ENCODE data around the gene ZNF200.
"Not testable (repeated sequence)": the region's sequence is repeated elsewhere in the genome, so short reads cannot be mapped to it uniquely, and the experiment has no call there.

The ZNF200 gene

GRCh38 chr16:3249451-3249850 lies 14.5 kb upstream of the ZNF200 start:
- DNase-seq (ENCODE audit: low spot score): no peak

- DNase-seq (ENCODE audit: low spot score): no peak
These were observed 14.1 kb upstream of the ZNF200 start for GRCh38 chr16:3249020-3249419.

GRCh38 chr16:3248596-3248995 lies 13.6 kb upstream of the ZNF200 start:
- no peak for DNase-seq (ENCODE audit: low spot score)

GRCh38 chr16:3246876-3247275 lies 11.9 kb upstream of the ZNF200 start:
- DNase-seq (ENCODE audit: low spot score): no peak

GRCh38 chr16:3246002-3246401 lies 11.0 kb upstream of the ZNF200 start:
- no peak for DNase-seq (ENCODE audit: low spot score)

GRCh38 chr16:3243882-3244281 lies 8.9 kb upstream of the ZNF200 start:
- no peak for DNase-seq (ENCODE audit: low spot score)

GRCh38 chr16:3242709-3243108 lies 7.8 kb upstream of the ZNF200 start:
- DNase-seq (ENCODE audit: low spot score): no peak

GRCh38 chr16:3241761-3242160 lies 6.8 kb upstream of the ZNF200 start:
- DNase-seq (ENCODE audit: low spot score): no peak

- DNase-seq (ENCODE audit: low spot score): no peak
These were observed 1.1 kb upstream of the ZNF200 start for GRCh38 chr16:3235856-3236669.

GRCh38 chr16:3234543-3234856 lies 458 bp downstream of the ZNF200 start:
- DNase-seq (ENCODE audit: low spot score): no peak

- DNase-seq (ENCODE audit: low spot score): no peak
These were observed 10.9 kb downstream of the ZNF200 start for GRCh38 chr16:3223913-3224515.

GRCh38 chr16:3220839-3221238 lies 14.1 kb downstream of the ZNF200 start:
- no peak for DNase-seq (ENCODE audit: low spot score)

- no peak for DNase-seq (ENCODE audit: low spot score)
These were observed 18.7 kb downstream of the ZNF200 start for GRCh38 chr16:3216263-3216640.

GRCh38 chr16:3215601-3216262 lies 19.2 kb downstream of the ZNF200 start:
- DNase-seq (ENCODE audit: low spot score): no peak

GRCh38 chr16:3214904-3215600 lies 19.9 kb downstream of the ZNF200 start:
- DNase-seq (ENCODE audit: low spot score): no peak

- no peak for DNase-seq (ENCODE audit: low spot score)
These were observed 22.4 kb downstream of the ZNF200 start for GRCh38 chr16:3212567-3212966.

- no peak for DNase-seq (ENCODE audit: low spot score)
These were observed 23.0 kb downstream of the ZNF200 start for GRCh38 chr16:3212006-3212405.

GRCh38 chr16:3207086-3207953 lies 27.6 kb downstream of the ZNF200 start:
- no peak for DNase-seq (ENCODE audit: low spot score)

GRCh38 chr16:3205939-3206338 lies 29.0 kb downstream of the ZNF200 start:
- DNase-seq (ENCODE audit: low spot score): not testable (repeated sequence)

GRCh38 chr16:3202903-3203539 lies 31.9 kb downstream of the ZNF200 start:
- no peak for DNase-seq (ENCODE audit: low spot score)

- no peak for DNase-seq (ENCODE audit: low spot score)
These were observed 36.5 kb downstream of the ZNF200 start for GRCh38 chr16:3198334-3199072.
